CD4-positive, alpha-beta T cell treated with Interleukin-15 for 4 hours (primary cell): Measurements from ENCODE around the gene TET1.
"Not testable (repeated sequence)": the region's sequence is repeated elsewhere in the genome, so short reads cannot be mapped to it uniquely, and the experiment has no call there.

Experiments used
- DNase-seq: peaks from one replicate; pipeline ENCODE4 v3.0.0-alpha.2; 2020; ENCODE audit warnings: low spot score

TET1 gene

GRCh38 chr10:68613974-68614373 is 53.8 kb downstream of the TET1 start:
- not testable (repeated sequence) for DNase-seq

- not testable (repeated sequence) for DNase-seq
Measured at GRCh38 chr10:68617691-68618090, 57.6 kb downstream of the TET1 start.

GRCh38 chr10:68618234-68618633 is 58.1 kb downstream of the TET1 start:
- no peak for DNase-seq

GRCh38 chr10:68619595-68619994 is 59.5 kb downstream of the TET1 start:
- DNase-seq = no peak

GRCh38 chr10:68625316-68625921 is 65.3 kb downstream of the TET1 start:
- DNase-seq = no peak

DNA sequence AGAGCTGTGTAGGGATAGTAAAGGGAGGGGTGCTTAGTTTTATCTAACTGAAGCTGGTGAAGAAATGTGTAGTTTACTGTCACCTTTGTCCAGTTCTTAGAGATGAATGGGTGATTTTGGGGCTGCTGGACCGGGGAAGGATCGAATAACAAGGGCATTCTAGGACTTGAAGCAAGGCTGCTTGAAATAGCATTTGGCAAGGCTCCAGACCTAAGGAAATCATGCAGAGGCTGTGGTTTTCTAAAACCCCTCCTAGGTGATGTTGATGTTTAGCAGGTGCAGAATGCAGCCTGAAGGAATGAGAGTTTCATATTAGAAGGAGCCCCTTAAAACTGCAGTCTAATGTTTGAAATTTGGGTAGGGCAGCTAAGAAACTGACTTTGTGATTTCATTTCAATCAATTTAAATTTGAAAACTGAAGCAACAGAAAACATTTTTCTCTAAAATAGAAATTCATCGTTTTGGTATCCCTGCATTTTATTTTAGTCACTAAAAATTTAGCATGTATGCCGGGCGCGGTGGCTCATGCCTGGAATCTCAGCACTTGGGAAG is 68.5 kb downstream of the TET1 start:
- peak; percentile 16 for DNase-seq

- not testable (repeated sequence) for DNase-seq
Measured at GRCh38 chr10:68632271-68632560, 72.1 kb downstream of the TET1 start.

DNA sequence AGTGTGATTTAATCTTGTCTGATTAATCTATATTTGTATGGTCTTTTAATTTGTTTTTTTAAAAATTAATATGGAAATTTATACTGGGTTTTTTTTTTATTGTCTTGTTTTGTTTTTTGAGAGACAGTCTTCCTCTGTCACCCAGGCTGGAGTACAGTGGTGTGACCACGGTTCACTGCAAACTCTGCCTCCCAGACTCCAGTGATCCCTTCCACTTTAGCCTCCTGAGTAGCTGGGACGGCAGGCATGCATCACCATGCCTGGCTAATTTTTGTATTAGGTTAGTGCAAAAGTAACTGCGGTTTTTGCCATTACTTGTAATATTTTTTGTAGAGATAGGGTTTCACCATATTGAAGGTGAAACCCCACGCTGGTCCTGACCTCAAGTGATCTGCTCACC is 73.1 kb downstream of the TET1 start:
- DNase-seq = no peak

- no peak for DNase-seq
Measured at GRCh38 chr10:68633816-68634466, 73.8 kb downstream of the TET1 start.

- no peak for DNase-seq
Measured at GRCh38 chr10:68636335-68636734, 76.2 kb downstream of the TET1 start.

DNA sequence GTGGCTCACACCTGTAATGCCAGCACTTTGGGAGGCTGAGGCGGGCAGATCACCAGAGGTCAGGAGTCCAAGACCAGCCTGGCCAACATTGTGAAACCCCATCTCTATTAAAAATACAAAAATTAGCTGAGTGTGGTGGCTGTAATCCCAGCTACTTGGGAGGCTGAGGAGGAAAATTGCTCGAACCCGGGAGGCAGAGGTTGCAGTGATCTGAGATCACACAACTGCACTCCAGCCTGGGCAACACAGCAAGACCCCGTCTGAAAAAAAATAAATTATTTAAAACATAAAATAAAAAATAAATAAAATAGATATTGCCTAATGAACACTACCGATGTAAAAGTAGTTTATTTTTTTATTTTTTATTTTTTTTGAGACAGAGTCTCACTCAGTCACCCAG is 83.4 kb downstream of the TET1 start:
- not testable (repeated sequence) for DNase-seq

DNA sequence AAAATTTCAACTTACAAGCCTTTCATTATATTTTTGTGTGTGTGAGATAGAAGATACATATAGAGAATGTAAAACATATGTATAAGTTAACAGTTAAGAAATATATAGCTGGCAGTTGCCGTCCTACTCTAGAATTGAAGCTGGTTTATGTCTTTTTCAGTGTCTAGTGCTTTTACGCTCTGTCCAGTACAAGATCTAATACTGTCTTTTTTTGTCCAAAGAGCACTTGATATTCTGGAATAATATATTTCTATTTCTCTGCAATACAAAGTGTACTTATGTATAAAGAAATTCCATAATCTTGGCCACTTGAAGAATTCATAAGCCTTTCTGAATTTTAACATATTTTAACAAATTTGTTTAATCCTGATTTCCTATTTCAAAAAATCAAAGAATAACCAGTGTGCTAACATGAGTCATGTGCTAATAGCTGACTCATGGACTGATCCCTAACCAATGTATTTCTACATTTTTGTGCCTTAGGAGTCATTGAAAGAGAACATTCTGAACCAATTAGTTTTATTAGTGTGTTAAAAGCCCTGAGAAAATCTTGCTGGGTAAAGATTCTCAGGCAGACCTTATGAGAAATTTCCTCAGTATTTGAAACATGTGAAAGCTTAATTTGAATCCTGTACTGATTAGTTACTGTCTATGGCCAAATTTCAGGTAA is 87.7 kb downstream of the TET1 start:
- DNase-seq = no peak

DNA sequence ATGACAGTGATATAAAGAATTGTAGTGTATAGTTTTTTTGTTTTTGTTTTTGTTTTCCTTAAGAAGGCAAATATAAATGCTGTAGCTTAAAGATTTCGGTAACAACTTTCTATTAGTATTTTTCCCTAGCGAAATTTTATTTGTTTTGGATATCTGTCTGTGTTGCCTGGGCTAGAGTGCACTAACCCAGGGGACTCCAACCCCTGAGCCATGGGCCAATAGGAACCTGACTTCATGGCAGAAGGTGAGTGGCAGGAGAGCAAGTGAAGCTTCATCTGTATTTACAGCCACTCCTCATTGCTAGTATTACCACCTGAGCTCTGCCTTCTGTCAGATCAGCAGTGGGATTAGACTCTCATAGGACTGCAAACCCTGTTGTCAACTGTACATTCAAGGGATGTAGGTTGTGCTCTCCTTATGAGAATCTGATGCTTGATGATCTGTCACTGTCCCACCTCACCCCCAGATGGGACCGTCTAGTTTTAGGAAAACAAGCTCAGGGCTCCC is 95.5 kb downstream of the TET1 start:
- no peak for DNase-seq

GRCh38 chr10:68665841-68666240 is 105.7 kb downstream of the TET1 start:
- no peak for DNase-seq

GRCh38 chr10:68666280-68666760 is 106.2 kb downstream of the TET1 start:
- no peak for DNase-seq

- no peak for DNase-seq
Measured at GRCh38 chr10:68668231-68668630, 108.1 kb downstream of the TET1 start.

- DNase-seq = no peak
Measured at GRCh38 chr10:68668972-68669371, 108.8 kb downstream of the TET1 start.

- peak; percentile 44 for DNase-seq
Measured at GRCh38 chr10:68684413-68684812, 124.3 kb downstream of the TET1 start.

DNA sequence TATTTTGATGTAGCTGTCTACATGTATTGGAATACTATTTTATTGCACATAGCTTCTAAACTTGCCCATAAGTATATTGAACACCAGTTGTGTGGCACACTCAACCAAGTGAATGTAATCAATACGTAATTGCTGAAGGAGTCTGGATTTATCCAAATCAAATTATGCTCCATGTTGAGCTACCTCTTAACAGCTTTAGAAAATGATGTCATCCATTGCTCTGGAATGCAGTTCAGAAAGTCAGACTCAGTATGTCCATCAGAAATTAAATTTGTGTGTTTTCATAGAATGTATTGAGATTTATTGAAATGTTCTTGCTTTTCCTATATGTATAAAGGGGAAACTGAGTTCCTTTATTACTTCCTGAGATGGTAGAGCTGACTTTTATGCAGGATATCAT is 135.9 kb downstream of the TET1 start:
- no peak for DNase-seq

- no peak for DNase-seq
Measured at GRCh38 chr10:68697106-68697505, 137.0 kb downstream of the TET1 start.

- no peak for DNase-seq
Measured at GRCh38 chr10:68700197-68700596, 140.1 kb downstream of the TET1 start.

DNA sequence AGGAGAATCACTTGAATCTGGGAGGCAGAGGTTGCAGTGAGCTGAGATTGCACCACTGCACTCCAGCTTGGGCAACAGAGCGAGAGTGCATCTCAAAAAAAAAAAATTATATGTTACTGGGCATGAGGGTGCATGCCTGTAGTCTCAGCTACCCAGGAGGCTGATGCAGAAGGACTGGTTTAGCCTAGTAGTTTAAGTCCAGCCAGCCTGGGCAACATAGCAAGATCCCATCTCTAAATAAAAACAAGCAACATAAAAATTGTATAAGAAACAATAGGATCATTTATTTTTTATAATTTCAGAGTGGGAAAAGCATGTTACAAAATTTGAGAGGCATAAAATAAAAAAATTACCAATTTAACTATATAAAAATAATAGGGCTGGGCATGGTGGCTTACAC is 145.4 kb downstream of the TET1 start:
- no peak for DNase-seq

DNA sequence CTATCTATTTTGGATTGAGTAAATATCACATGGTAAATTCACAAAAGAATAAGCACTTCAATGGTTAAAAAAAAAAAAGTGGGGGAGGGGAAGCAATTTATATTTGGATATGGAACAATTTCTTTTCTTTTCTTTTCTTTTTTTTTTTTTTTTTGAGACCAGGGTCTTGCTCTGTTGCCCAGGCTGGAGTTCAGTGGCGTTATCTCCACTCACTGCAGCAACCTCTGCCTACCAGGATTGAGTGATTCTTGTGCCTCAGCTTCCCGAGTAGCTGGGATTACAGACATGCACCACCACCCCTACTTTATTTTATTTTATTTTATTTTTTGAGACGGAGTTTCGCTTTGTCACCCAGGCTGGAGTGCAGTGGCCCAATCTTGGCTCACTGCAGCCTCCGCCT is 148.8 kb downstream of the TET1 start:
- not testable (repeated sequence) for DNase-seq
